Endodermal cell (in vitro differentiated cells): ENCODE results near the gene BBC3. TPM values are rescaled to one million over a fixed set of nuclear protein-coding genes. Genes with fewer than 3 reads are reported as not detected.

ENCODE experiments used
- DNase-seq: peaks from one replicate; pipeline ENCODE4 v3.0.0-alpha.2; 2017
- H3K27ac ChIP-seq: 2 replicates; pipeline ENCODE4 v1.5.1; 2013; ENCODE audit warnings: mild to moderate bottlenecking, low read depth, low read length, moderate library complexity
- H3K27me3 ChIP-seq: 2 replicates; pipeline ENCODE4 v1.6.1; 2013; ENCODE audit warnings: mild to moderate bottlenecking, low read length, moderate library complexity; ENCODE audit not compliant: insufficient read depth, control insufficient read depth, poor library complexity, severe bottlenecking
- H3K36me3 ChIP-seq: 2 replicates; pipeline ENCODE4 v1.7.0; 2013; ENCODE audit warnings: mild to moderate bottlenecking, low read length, moderate library complexity; ENCODE audit not compliant: control insufficient read depth, insufficient read depth
- H3K4me1 ChIP-seq: one replicate; pipeline ENCODE4 v1.7.0; 2013; ENCODE audit warnings: low read length; ENCODE audit not compliant: control insufficient read depth, insufficient read depth
- H3K4me3 ChIP-seq: 2 replicates; pipeline ENCODE4 v1.5.1; 2013; ENCODE audit warnings: mild to moderate bottlenecking, low read length, moderate library complexity
- H3K9ac ChIP-seq: 2 replicates; pipeline ENCODE4 v1.6.1; 2013; ENCODE audit warnings: mild to moderate bottlenecking, low read length, moderate library complexity; ENCODE audit not compliant: poor library complexity, severe bottlenecking; ENCODE audit errors: extremely low read depth
- H3K9me3 ChIP-seq: 2 replicates; pipeline ENCODE4 v1.6.1; 2013; ENCODE audit warnings: mild to moderate bottlenecking, low read length, moderate library complexity; ENCODE audit not compliant: control insufficient read depth
- H3K27ac Mint-ChIP-seq: 2 replicates; pipeline ENCODE4 v1.8.0; 2020; ENCODE audit warnings: mixed read lengths
- H3K27me3 Mint-ChIP-seq: 2 replicates; pipeline ENCODE4 v1.8.0; 2021; ENCODE audit warnings: mild to moderate bottlenecking, mixed read lengths; ENCODE audit not compliant: insufficient read depth
- H3K36me3 Mint-ChIP-seq: 2 replicates; pipeline ENCODE4 v1.8.0; 2020; ENCODE audit warnings: low read depth, mixed read lengths
- H3K4me1 Mint-ChIP-seq: 2 replicates; pipeline ENCODE4 v1.8.0; 2020; ENCODE audit warnings: mixed read lengths
- H3K4me3 Mint-ChIP-seq: 2 replicates; pipeline ENCODE4 v1.8.0; 2020; ENCODE audit warnings: mild to moderate bottlenecking, moderate library complexity, mixed read lengths
- H3K9me3 Mint-ChIP-seq: 2 replicates; pipeline ENCODE4 v1.8.0; 2020; ENCODE audit warnings: mild to moderate bottlenecking, mixed read lengths
- WGBS, 2 experiments: methylation state at CpG; one replicate each; pipeline versions ENCODE4 v1.1.5 to v1.1.7; 2013; ENCODE audit warnings: missing lambda C conversion rate in 2 of 2, mixed read lengths in 1 of 2; ENCODE audit not compliant: insufficient coverage in 1 of 2, insufficient read length in 1 of 2; 5-methylcytosine and 5-hydroxymethylcytosine counted together
- total RNA-seq, 2 donors: library from RNA; stranded (reverse); fragmentation: NEBNext Ultra II Directional in 1 of 2; extraction: Animal tissue kit (Norgen Biotek cat#: 25700) in 1 of 2; gene quantifications; 2 replicates in 1 of 2; 3 replicates in 1 of 2; pipeline ENCODE4 v1.2.1, GENCODE V29; 2021
- TF ChIP-seq, protein P1 (sequence below): fragments of 200-600 bp; sonication (generic); conservative IDR thresholded peaks from 2 replicates; pipeline ENCODE4 v1.5.0; 2021; ENCODE audit warnings: antibody characterized with exemption, mild to moderate bottlenecking

Gene BBC3
- total RNA-seq, 2 donors from 2014 or later = 8.8 to 13.4 TPM

DNA sequence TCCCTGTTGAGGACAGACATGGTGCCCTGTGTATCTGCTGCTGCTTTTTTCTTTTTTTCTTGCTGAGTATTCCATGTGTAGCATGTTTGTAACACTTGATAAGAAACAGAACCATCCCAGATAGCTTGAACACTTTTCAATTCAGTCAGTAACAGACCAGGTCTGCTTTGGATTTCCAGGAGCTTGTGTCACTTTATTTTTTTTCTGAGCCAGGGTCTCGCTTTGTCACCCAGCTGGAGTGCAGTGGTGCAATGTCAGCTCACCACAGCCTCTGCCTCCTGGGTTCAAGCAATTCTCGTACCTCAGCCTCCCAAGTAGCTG, 43.7 kb downstream of the BBC3 start:
- Histone ChIP-seq H3K36me3 (peaks cover 88% of the 10 kb centered on the region), H3K9ac (no peak overlapping the region), H3K27ac (no peak overlapping the region), H3K27me3 (no peaks in the 10 kb centered on the region), H3K4me1 (peaks cover 20% of the 10 kb centered on the region), H3K9me3 (no peaks in the 10 kb centered on the region), H3K4me3 (no peak overlapping the region)
- Mint-ChIP-seq H3K27me3 (no peaks in the 10 kb centered on the region), H3K9me3 (no peaks in the 10 kb centered on the region), H3K4me1 (peaks cover 37% of the 10 kb centered on the region), H3K27ac (no peak overlapping the region), H3K4me3 (no peak overlapping the region), H3K36me3 (peaks cover 59% of the 10 kb centered on the region)
- TF ChIP-seq, protein P1, sequence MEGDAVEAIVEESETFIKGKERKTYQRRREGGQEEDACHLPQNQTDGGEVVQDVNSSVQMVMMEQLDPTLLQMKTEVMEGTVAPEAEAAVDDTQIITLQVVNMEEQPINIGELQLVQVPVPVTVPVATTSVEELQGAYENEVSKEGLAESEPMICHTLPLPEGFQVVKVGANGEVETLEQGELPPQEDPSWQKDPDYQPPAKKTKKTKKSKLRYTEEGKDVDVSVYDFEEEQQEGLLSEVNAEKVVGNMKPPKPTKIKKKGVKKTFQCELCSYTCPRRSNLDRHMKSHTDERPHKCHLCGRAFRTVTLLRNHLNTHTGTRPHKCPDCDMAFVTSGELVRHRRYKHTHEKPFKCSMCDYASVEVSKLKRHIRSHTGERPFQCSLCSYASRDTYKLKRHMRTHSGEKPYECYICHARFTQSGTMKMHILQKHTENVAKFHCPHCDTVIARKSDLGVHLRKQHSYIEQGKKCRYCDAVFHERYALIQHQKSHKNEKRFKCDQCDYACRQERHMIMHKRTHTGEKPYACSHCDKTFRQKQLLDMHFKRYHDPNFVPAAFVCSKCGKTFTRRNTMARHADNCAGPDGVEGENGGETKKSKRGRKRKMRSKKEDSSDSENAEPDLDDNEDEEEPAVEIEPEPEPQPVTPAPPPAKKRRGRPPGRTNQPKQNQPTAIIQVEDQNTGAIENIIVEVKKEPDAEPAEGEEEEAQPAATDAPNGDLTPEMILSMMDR = no peak
- WGBS, 2 experiments = 79 to 94% methylated on average over 2 of the region's 2 CpGs
- no peak for DNase-seq

DNA sequence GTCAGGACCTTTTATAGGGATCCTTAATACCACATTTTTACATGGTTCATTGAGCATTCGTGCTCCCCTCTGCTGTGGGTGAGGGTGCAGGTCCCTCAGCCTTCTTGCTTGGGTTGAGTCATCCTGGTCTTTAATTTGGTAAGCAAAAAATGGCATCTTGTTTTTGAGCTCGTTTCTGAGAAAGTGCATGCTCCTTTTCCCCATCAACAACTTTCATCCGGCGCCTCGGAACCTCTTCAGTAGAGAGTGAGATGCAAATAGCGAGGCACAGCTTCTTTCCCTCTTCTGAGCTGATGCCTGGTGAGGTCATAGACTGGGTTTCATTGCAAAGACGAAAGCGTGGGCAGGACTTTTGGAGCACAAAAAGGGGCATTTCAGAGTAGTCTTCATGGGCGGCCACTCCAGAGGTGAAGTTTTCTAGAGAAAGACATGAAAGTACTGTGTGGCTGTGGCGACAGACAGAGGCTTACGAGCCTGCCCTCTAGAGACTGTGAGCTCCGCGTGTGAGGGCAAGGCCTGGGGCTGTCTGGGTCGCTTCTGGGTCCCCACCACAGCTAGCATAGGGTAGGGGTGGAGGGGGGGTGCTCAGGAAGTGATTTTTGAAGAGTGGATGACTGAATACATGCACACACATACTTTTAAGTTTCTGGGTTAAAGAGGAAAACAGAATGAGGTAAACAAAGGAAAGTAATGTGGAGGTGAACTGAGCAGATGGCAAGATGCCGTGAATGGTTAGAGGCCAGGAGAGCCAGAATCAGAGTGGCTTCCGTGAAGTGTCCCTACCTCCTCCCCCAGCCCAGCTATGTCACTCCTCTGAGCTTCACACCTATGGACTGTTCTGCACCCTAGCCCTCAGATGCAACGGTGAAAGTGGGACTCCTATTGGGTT, 44.3 kb downstream of the BBC3 start:
- DNase-seq = no peak
- peak overlapping the region; percentile 56 for H3K27ac Mint-ChIP-seq
- Histone ChIP-seq H3K36me3 (peaks cover 90% of the 10 kb centered on the region), H3K9ac (no peak overlapping the region), H3K4me1 (peaks cover 20% of the 10 kb centered on the region), H3K27ac (peak overlapping the region; percentile 3), H3K9me3 (no peaks in the 10 kb centered on the region), H3K27me3 (no peaks in the 10 kb centered on the region), H3K4me3 (no peak overlapping the region)
- H3K27me3 Mint-ChIP-seq = no peaks in the 10 kb centered on the region
- no peak overlapping the region for H3K4me3 Mint-ChIP-seq
- TF ChIP-seq, protein P1 = no peak
- no peaks in the 10 kb centered on the region for H3K9me3 Mint-ChIP-seq
- peaks cover 65% of the 10 kb centered on the region for H3K36me3 Mint-ChIP-seq
- H3K4me1 Mint-ChIP-seq = peaks cover 37% of the 10 kb centered on the region
- 92 to 93% methylated on average over 9 to 17 of the region's 17 CpGs for WGBS, 2 experiments

DNA sequence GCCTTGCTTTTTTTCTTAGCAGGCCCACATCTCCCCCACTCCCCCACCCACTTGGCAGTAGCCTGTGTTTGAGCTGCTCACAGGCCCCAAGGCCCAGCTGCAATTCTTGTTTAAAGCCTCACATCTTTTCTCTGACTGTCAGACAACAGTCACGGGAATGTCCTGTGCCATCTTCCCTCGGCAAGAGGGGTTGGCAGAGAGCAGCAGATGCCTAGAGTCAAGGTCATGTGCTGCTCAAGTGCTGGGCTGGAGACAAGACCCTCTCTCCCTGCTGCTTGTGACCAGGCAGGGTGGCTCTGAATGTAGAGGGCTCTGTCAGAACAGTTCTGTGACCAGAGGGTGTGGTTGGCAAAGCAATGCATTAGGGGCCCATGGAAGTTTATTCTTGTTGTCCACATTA, 47.4 kb downstream of the BBC3 start:
- Histone ChIP-seq H3K27me3 (no peaks in the 10 kb centered on the region), H3K27ac (no peak overlapping the region), H3K9ac (no peak overlapping the region), H3K9me3 (no peaks in the 10 kb centered on the region), H3K36me3 (peaks cover 87% of the 10 kb centered on the region), H3K4me3 (no peak overlapping the region), H3K4me1 (peaks cover 15% of the 10 kb centered on the region)
- H3K27ac Mint-ChIP-seq = no peak overlapping the region
- no peaks in the 10 kb centered on the region for H3K27me3 Mint-ChIP-seq
- TF ChIP-seq, protein P1 = no peak
- peaks cover 63% of the 10 kb centered on the region for H3K36me3 Mint-ChIP-seq
- H3K9me3 Mint-ChIP-seq = no peaks in the 10 kb centered on the region
- no peak overlapping the region for H3K4me3 Mint-ChIP-seq
- H3K4me1 Mint-ChIP-seq = peaks cover 28% of the 10 kb centered on the region
- no peak for DNase-seq
- WGBS, 2 experiments = 95 to 100% methylated on average over 2 of the region's 2 CpGs
